HUES64 (cell line): ENCODE data around the gene CPAMD8. TPM values are rescaled to one million over a fixed set of nuclear protein-coding genes. Genes with fewer than 3 reads are reported as not detected.

ENCODE experiments used
- H3K27ac ChIP-seq: 2 replicates; pipeline ENCODE4 v1.7.0; 2013; ENCODE audit warnings: low read depth, low read length, inconsistent platforms
- H3K27me3 ChIP-seq: 2 replicates; pipeline ENCODE4 v1.6.1; 2013; ENCODE audit warnings: mild to moderate bottlenecking, low read length; ENCODE audit not compliant: insufficient read depth
- H3K36me3 ChIP-seq: 2 replicates; pipeline ENCODE4 v1.6.1; 2013; ENCODE audit warnings: mild to moderate bottlenecking, low read length; ENCODE audit not compliant: insufficient read depth
- H3K4me1 ChIP-seq: 2 replicates; pipeline ENCODE4 v1.6.1; 2013; ENCODE audit warnings: mild to moderate bottlenecking, low read length, moderate library complexity; ENCODE audit not compliant: insufficient read depth
- H3K4me3 ChIP-seq: 2 replicates; pipeline ENCODE4 v1.5.1; 2013; ENCODE audit warnings: mild to moderate bottlenecking, low read length, moderate library complexity
- H3K9ac ChIP-seq: 2 replicates; pipeline ENCODE4 v1.6.1; 2013; ENCODE audit warnings: mild to moderate bottlenecking, low read depth, low read length
- H3K9me3 ChIP-seq: 2 replicates; pipeline ENCODE4 v1.6.1; 2013; ENCODE audit warnings: low read depth, low read length; ENCODE audit not compliant: insufficient read depth
- WGBS: fragments of 150-250, 120-280 bp; methylation state at CpG from one replicate; pipeline ENCODE4 v1.1.7; 2013; ENCODE audit warnings: missing lambda C conversion rate; 5-methylcytosine and 5-hydroxymethylcytosine counted together
- polyA plus RNA-seq, 2 experiments: library from polyadenylated mRNA; stranded (reverse); fragments of 50-300 nt; gene quantifications; one replicate each; pipeline ENCODE4 v1.2.3, GENCODE V29; 2013

Gene CPAMD8
- 5.5 TPM for polyA plus RNA-seq (2013, experiment 1 of 2)
- 7.0 TPM for polyA plus RNA-seq (2013, experiment 2 of 2)

DNA sequence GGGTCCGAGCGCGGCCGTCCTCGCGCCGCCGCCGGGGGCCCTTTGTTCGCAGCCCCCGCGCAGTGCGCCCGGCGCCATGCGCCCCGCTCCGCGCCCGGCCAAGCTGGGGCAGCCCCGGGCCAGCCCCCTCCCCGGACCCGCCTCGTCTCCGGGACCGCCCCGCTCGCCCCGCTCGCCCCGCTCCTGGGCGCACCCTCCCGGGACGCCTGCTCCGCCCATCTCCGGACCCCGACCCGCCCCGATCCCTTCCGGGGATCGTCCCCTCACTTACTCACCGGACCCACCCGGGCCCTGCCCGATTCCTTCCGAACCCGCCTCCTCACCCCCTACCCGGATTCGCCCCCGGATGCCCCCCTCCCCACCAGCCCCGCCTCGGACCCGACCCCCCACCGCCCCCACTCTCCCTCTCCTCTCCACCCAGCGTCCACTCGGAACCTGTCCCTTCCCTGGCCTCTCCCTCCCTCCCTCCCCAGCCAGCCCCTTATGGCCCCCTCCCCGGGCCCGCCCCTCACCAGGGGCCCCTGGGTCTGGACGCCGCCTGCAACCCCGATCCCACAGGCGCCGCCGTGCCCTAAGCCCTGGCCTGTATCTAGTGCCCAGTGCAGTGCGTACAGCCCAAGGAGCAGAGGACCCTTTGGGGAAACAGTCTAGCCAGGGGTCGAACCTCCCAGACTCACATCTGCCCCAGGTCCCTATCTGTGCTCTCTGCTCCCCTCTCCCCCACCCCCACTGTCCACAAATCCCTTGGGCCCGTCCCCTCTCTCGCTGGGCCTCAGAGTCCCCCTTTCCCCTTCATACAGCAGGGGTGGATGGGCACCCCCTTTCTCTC, at the start of gene CPAMD8:
TSS of gene CPAMD8 (minus strand) at position 105 of the 829 bp plus-strand sequence. CDS start 168 bp downstream, outside the sequence.
- Histone ChIP-seq H3K9me3 (peaks cover 11% of the 10 kb centered on the region; the same call in 1 of the 2 replicates), H3K27ac (no peak within 1 kb of the TSS), H3K4me3 (peak within 1 kb of the TSS; percentile 68), H3K36me3 (peaks cover 5% of the 10 kb centered on the region; the same call in 1 of the 2 replicates), H3K27me3 (peaks cover 17% of the 10 kb centered on the region), H3K4me1 (peaks cover 7% of the 10 kb centered on the region), H3K9ac (peak within 1 kb of the TSS; percentile 54)
- 5% methylated on average over 60 of the region's 67 CpGs for WGBS

GRCh38 chr19:17075864-17076542, 49.4 kb upstream of the CPAMD8 start:
- Histone ChIP-seq H3K27me3 (no peaks in the 10 kb centered on the region), H3K4me1 (peaks cover 34% of the 10 kb centered on the region), H3K4me3 (peak overlapping the region; percentile 94), H3K9ac (peak overlapping the region; percentile 69), H3K9me3 (no peaks in the 10 kb centered on the region), H3K27ac (peak overlapping the region; percentile 62; the same call in 1 of the 2 replicates), H3K36me3 (peaks cover 25% of the 10 kb centered on the region)
- under 1% methylated on average over 43 of the region's 43 CpGs for WGBS

GRCh38 chr19:17075035-17075863, 48.6 kb upstream of the CPAMD8 start, which contains the start of the genes HAUS8 and MYO9B:
Gene HAUS8, minus strand, starts transcription at chr19:17075452. Its CDS starts 30 bp downstream, at chr19:17075422.
Gene MYO9B, plus strand, starts transcription at chr19:17075777. Its CDS starts 25,941 bp downstream, at chr19:17101718.
- Histone ChIP-seq H3K4me3 (peak within 1 kb of the TSS; percentile 94), H3K27ac (peak within 1 kb of the TSS; percentile 91), H3K36me3 (peaks cover 32% of the 10 kb centered on the region), H3K4me1 (peaks cover 34% of the 10 kb centered on the region), H3K9me3 (no peaks in the 10 kb centered on the region), H3K27me3 (no peaks in the 10 kb centered on the region), H3K9ac (peak within 1 kb of the TSS; percentile 94)
- whole genome bisulfite sequencing: under 1% methylated on average over 103 of the region's 103 CpGs

DNA sequence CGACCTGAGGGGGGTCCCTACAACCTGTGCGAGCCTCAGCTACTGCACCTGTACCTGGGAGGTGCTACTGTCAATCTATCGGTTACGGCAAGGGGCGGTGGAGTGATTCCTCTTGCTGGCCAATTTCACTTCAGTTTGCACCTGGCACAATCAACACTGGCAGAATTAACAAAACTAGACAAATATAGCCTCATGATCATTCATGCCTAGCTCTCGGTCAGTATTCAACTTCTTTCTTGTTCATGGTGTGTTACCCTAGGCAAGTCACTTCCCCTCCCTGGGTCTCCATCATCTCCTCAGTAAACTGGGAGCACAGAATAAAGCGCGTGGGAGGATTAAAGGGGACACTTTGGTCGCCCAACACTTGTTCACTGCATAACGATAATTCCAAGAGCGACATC, 48.0 kb upstream of the CPAMD8 start:
- peak overlapping the region; percentile 91 for H3K27ac ChIP-seq
- peaks cover 34% of the 10 kb centered on the region for H3K4me1 ChIP-seq

DNA sequence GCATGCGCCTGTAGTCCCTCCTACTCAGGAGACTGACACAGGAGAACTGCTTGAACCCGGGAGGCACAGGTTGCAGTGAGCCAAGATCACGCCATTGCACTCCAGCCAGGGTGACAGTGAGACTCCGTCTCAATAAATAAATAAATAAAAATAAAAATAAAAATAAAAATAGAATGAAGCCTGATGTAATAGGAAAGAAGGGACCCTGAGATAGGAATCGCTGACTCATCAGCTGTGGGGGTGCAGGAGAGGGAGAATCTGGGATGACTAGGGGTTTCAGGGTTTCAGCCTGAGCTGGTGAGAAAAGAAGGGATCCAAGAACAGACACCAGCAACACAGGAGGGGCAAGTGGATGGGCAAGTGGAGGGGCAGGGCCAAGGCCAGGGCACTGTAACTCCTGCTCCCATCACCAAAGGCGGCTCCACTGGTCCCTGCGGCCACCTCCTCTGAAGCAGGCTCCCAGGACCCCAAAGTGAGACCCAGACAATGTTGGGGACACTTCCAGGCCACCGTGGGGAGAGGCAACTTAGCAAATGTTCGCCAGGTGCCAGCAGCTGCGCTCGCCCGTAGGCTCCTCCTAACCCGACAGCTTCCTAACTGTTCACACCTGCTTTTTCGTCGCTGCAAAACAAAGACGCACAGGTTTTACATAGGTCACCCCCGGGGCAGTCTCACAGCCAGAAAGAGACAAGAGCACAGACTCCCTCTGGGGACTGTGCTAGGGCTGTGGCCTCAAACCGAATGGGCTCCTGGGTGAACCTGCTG, 47.4 kb upstream of the CPAMD8 start:
- Histone ChIP-seq H3K9ac (peak overlapping the region; percentile 94; the same call in 1 of the 2 replicates), H3K9me3 (no peaks in the 10 kb centered on the region), H3K36me3 (peaks cover 33% of the 10 kb centered on the region), H3K27me3 (no peaks in the 10 kb centered on the region), H3K27ac (no peak overlapping the region; the same call in 1 of the 2 replicates), H3K4me1 (peaks cover 29% of the 10 kb centered on the region), H3K4me3 (peak overlapping the region; percentile 86)
- WGBS: 33% methylated on average over 17 of the region's 18 CpGs

More for the DNA sequence above, 48.0 kb upstream of the CPAMD8 start:
- peaks cover 32% of the 10 kb centered on the region for H3K36me3 ChIP-seq
- WGBS: 2% methylated on average over 11 of the region's 11 CpGs
- no peaks in the 10 kb centered on the region for H3K27me3 ChIP-seq
- no peaks in the 10 kb centered on the region for H3K9me3 ChIP-seq
- H3K4me3 ChIP-seq: peak overlapping the region; percentile 86
- H3K9ac ChIP-seq: peak overlapping the region; percentile 94

- Histone ChIP-seq H3K36me3 (peaks cover 59% of the 10 kb centered on the region), H3K4me1 (peaks cover 10% of the 10 kb centered on the region), H3K27me3 (no peaks in the 10 kb centered on the region), H3K4me3 (no peak overlapping the region), H3K9me3 (no peaks in the 10 kb centered on the region), H3K27ac (no peak overlapping the region), H3K9ac (no peak overlapping the region)
- 93% methylated on average over 7 of the region's 7 CpGs for WGBS
Observed at GRCh38 chr19:17070912-17071311, 44.3 kb upstream of the CPAMD8 start.

DNA sequence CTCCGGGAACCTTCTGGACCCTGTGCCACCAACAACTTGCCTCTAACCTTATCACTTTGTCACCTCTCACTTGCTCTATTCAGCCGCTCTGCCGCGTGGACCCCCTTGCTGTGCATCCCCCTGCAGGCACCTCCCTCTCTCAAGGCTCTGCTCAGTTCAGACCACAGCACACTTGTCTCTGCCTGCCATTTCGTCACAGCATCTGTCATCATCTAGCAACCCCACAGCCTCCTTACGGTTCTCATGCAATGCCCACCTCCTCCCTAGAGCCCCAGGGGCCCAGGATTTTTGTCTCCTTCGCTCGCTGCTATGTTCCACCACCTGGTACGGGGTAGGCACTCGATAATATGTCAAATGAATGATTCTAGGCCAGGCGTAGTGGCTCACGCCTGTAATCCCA, 43.8 kb upstream of the CPAMD8 start:
- H3K4me3 ChIP-seq: no peak overlapping the region
- no peak overlapping the region for H3K27ac ChIP-seq
- H3K4me1 ChIP-seq: peaks cover 10% of the 10 kb centered on the region
- 93% methylated on average over 12 of the region's 12 CpGs for WGBS
- no peaks in the 10 kb centered on the region for H3K9me3 ChIP-seq
- H3K9ac ChIP-seq: no peak overlapping the region
- H3K27me3 ChIP-seq: no peaks in the 10 kb centered on the region
- peaks cover 60% of the 10 kb centered on the region for H3K36me3 ChIP-seq

DNA sequence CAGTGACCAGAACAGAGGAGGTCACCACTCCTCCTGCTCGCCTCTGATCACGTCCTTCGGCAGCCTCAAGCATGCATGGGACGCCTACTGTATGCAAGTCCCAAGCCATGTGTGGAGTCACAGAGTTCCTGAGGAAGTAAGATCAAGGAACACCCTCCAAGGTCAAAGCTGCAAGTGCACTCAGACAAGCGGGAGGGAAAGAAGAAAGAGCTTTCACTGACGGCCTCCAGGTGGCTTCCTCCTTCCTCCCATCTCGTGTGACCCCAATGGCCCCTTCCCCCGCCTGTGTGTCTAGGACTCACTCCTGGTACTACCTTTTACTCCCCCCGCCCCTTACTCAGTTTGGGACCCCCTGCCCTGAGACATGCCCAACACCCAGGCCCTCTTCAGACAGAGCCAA, 42.6 kb upstream of the CPAMD8 start:
- Histone ChIP-seq H3K4me1 (peaks cover 7% of the 10 kb centered on the region), H3K9ac (no peak overlapping the region), H3K9me3 (no peaks in the 10 kb centered on the region), H3K27ac (no peak overlapping the region), H3K36me3 (peaks cover 69% of the 10 kb centered on the region), H3K27me3 (no peaks in the 10 kb centered on the region), H3K4me3 (no peak overlapping the region)
- 75% methylated on average over 9 of the region's 9 CpGs for WGBS

DNA sequence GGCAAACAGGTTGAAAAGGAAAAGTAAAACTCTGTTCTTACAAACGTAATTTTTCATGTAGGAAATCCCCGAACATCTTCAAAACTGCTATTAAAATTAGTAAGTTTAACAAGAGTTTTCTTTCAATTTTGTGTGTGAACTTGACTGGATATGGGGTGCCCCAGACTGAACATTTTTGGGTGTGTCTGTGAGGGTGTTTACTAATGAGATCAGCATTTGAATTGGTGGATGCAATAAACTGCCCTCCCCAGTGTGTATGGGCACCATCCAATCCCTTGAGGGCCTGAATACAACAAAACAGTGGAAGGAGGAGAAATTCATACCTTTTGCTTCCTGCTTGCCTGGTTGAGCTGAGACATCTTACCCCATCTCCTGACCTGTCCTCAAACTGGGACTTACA, 36.8 kb upstream of the CPAMD8 start:
- WGBS: 94% methylated on average over 2 of the region's 2 CpGs
- peaks cover 80% of the 10 kb centered on the region for H3K36me3 ChIP-seq
- H3K27me3 ChIP-seq: no peaks in the 10 kb centered on the region
- no peak overlapping the region for H3K9ac ChIP-seq
- H3K9me3 ChIP-seq: peaks cover 14% of the 10 kb centered on the region
- peaks cover 3% of the 10 kb centered on the region; the same call in 1 of the 2 replicates for H3K4me1 ChIP-seq
- H3K27ac ChIP-seq: no peak overlapping the region
- no peak overlapping the region for H3K4me3 ChIP-seq

DNA sequence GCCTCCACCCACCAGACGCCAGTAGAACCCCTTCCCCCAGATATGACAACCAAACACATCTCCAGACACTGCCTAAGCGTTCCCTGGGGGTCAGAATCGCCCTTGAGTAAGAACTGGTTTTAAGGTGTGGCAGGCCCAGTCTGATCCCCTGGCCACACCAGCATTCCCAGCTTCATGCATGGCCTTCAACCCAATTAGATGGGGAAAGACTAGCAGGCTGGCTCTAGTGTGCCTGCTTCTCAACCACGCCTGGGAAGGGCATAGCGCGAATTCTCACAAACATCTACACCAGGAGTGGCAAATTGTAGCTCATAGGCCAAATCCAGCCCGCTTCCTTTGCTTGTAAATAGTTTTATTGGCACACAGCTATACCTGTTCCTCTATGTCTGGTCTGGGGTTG, 35.1 kb upstream of the CPAMD8 start:
- 93% methylated on average over 7 of the region's 7 CpGs for WGBS
- Histone ChIP-seq H3K9ac (no peak overlapping the region), H3K9me3 (peaks cover 25% of the 10 kb centered on the region), H3K4me1 (no peaks in the 10 kb centered on the region), H3K4me3 (no peak overlapping the region), H3K27ac (no peak overlapping the region), H3K27me3 (no peaks in the 10 kb centered on the region), H3K36me3 (peaks cover 86% of the 10 kb centered on the region)
